GM21619 (cell line): Measurements from ENCODE around the gene TRPT1.

ENCODE experiments used
- ATAC-seq: cut with Tn5 transposase; IDR thresholded peaks from one replicate; pipeline ENCODE4 v1.9.1; 2021; ENCODE audit not compliant: unreplicated experiment

TRPT1 gene

GRCh38 chr11:64231546-64231945, 5.6 kb upstream of the TRPT1 start:
- no peak for ATAC-seq

GRCh38 chr11:64230985-64231365, 5.0 kb upstream of the TRPT1 start:
- no peak for ATAC-seq

GRCh38 chr11:64230171-64230984, 4.4 kb upstream of the TRPT1 start, which contains the start of gene DNAJC4:
DNAJC4 (plus strand) TSS chr11:64230548; CDS start chr11:64230855, 307 bp downstream.
- ATAC-seq: peak; percentile 40

- ATAC-seq: no peak
Observed at GRCh38 chr11:64229744-64230170, 3.8 kb upstream of the TRPT1 start.

GRCh38 chr11:64229090-64229743, 3.2 kb upstream of the TRPT1 start:
- no peak for ATAC-seq

GRCh38 chr11:64227405-64227956, 1.5 kb upstream of the TRPT1 start:
- no peak for ATAC-seq

- ATAC-seq: peak; percentile 34
Observed at GRCh38 chr11:64226507-64227051, 593 bp upstream of the TRPT1 start.

- ATAC-seq: no peak
Observed at GRCh38 chr11:64224891-64225607, 937 bp downstream of the TRPT1 start.

GRCh38 chr11:64224151-64224890, 1.7 kb downstream of the TRPT1 start:
- ATAC-seq: no peak

- ATAC-seq: no peak
Observed at GRCh38 chr11:64223001-64223651, 2.9 kb downstream of the TRPT1 start.

- no peak for ATAC-seq
Observed at GRCh38 chr11:64222651-64223000, 3.4 kb downstream of the TRPT1 start.

- ATAC-seq: no peak
Observed at GRCh38 chr11:64220798-64221197, 5.2 kb downstream of the TRPT1 start.

- no peak for ATAC-seq
Observed at GRCh38 chr11:64220271-64220670, 5.7 kb downstream of the TRPT1 start.

- no peak for ATAC-seq
Observed at GRCh38 chr11:64219755-64220154, 6.2 kb downstream of the TRPT1 start.

GRCh38 chr11:64219354-64219684, 6.7 kb downstream of the TRPT1 start:
- ATAC-seq: no peak

GRCh38 chr11:64218628-64219353, 7.2 kb downstream of the TRPT1 start:
- ATAC-seq: no peak

- ATAC-seq: no peak
Observed at GRCh38 chr11:64216879-64217278, 9.1 kb downstream of the TRPT1 start.

GRCh38 chr11:64211181-64211872, 14.7 kb downstream of the TRPT1 start:
- ATAC-seq: no peak
